Measurements from ENCODE around the gene CCNE1. TPM values are rescaled to one million over a fixed set of nuclear protein-coding genes. Genes with fewer than 3 reads are reported as not detected.

The CCNE1 gene
- total and polyA plus RNA-seq, 2 of the 13 experiments (the other 11 are each of a cell fraction or from before 2014, with no cell fraction given), result 16.0 to 50.6 TPM

DNA sequence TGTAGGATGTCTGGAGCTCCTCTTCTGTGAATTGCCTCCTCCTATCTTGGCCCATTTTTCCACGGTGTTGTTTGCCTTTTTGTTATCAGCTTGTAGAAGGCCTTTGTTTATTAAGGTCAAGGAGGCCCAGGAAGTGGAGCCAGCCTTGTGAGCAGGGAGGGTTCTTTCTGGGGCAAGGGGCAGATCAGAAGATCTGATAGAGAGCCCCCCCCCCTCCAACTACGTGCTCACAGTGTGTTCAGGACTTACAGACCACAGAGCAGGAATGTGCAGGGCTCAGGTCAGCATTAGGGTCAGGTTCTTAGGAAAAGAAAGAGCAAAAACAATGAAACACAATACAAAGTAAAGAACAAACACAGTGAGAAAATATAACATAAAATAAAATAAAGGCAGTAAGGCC is 59.4 kb downstream of the CCNE1 start (continued):
- TF ChIP-seq ARID4A (CRISPR knock-in tag; IDR thresholded peaks at IDR 0.05; ENCODE audit: borderline replicate concordance), result no peak
- TF ChIP-seq TBX2 (CRISPR knock-in tag; IDR thresholded peaks at IDR 0.05; ENCODE audit: borderline replicate concordance), result no peak
- TF ChIP-seq NR2C2 (CRISPR knock-in tag; IDR thresholded peaks at IDR 0.05; ENCODE audit: borderline replicate concordance), result no peak
- TF ChIP-seq ONECUT2 (CRISPR knock-in tag; IDR thresholded peaks at IDR 0.05), result no peak
- TF ChIP-seq MATR3 (CRISPR knock-in tag; IDR thresholded peaks at IDR 0.05), result no peak
- TF ChIP-seq SIX4 (CRISPR knock-in tag; IDR thresholded peaks at IDR 0.05), result no peak
- no peak for TF ChIP-seq RARA (CRISPR knock-in tag; IDR thresholded peaks at IDR 0.05)
- TF ChIP-seq SPEN (CRISPR knock-in tag; IDR thresholded peaks at IDR 0.05; ENCODE audit: low read depth), result no peak
- no peak for TF ChIP-seq ZNF704 (CRISPR knock-in tag; IDR thresholded peaks at IDR 0.05; ENCODE audit: borderline replicate concordance)
- no peak for TF ChIP-seq CC2D1A (CRISPR knock-in tag; IDR thresholded peaks at IDR 0.05)
- no peak for TF ChIP-seq ZNF12 (CRISPR knock-in tag; IDR thresholded peaks at IDR 0.05)
- no peak for TF ChIP-seq TFDP1 (CRISPR knock-in tag; IDR thresholded peaks at IDR 0.05; ENCODE audit: borderline replicate concordance)
- no peak for TF ChIP-seq ZNF552 (CRISPR knock-in tag; IDR thresholded peaks at IDR 0.05; ENCODE audit: borderline replicate concordance)
- TF ChIP-seq, protein P1, sequence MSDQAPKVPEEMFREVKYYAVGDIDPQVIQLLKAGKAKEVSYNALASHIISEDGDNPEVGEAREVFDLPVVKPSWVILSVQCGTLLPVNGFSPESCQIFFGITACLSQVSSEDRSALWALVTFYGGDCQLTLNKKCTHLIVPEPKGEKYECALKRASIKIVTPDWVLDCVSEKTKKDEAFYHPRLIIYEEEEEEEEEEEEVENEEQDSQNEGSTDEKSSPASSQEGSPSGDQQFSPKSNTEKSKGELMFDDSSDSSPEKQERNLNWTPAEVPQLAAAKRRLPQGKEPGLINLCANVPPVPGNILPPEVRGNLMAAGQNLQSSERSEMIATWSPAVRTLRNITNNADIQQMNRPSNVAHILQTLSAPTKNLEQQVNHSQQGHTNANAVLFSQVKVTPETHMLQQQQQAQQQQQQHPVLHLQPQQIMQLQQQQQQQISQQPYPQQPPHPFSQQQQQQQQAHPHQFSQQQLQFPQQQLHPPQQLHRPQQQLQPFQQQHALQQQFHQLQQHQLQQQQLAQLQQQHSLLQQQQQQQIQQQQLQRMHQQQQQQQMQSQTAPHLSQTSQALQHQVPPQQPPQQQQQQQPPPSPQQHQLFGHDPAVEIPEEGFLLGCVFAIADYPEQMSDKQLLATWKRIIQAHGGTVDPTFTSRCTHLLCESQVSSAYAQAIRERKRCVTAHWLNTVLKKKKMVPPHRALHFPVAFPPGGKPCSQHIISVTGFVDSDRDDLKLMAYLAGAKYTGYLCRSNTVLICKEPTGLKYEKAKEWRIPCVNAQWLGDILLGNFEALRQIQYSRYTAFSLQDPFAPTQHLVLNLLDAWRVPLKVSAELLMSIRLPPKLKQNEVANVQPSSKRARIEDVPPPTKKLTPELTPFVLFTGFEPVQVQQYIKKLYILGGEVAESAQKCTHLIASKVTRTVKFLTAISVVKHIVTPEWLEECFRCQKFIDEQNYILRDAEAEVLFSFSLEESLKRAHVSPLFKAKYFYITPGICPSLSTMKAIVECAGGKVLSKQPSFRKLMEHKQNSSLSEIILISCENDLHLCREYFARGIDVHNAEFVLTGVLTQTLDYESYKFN (CRISPR knock-in tag; conservative IDR thresholded peaks at IDR 0.05), result peak; percentile 58
- no peak for TF ChIP-seq MEF2D (CRISPR knock-in tag; IDR thresholded peaks at IDR 0.05)
- TF ChIP-seq HOXA7 (CRISPR knock-in tag; IDR thresholded peaks at IDR 0.05), result no peak
- TF ChIP-seq KDM5B (CRISPR knock-in tag; IDR thresholded peaks at IDR 0.05; ENCODE audit: borderline replicate concordance), result no peak
- no peak for TF ChIP-seq ARNT (IDR thresholded peaks at IDR 0.05)
- TF ChIP-seq GATA4 (IDR thresholded peaks at IDR 0.05; ENCODE audit: borderline replicate concordance, low read depth), result 0 out of 2 replicates have a peak, but pooled peaks have one; percentile 15
